NCI-H2107 (cell line): ENCODE measurements around the gene PRSS8.
"Not testable (repeated sequence)": the region's sequence is repeated elsewhere in the genome, so short reads cannot be mapped to it uniquely, and the experiment has no call there.

Experiments
- DNase-seq: peaks from one replicate; lab custom pipeline; 2025; lab: John Stamatoyannopoulos, UW

Gene PRSS8

GRCh38 chr16:31144418-31144817 lies 8.9 kb upstream of the PRSS8 start:
- not testable (repeated sequence) for DNase-seq

DNA sequence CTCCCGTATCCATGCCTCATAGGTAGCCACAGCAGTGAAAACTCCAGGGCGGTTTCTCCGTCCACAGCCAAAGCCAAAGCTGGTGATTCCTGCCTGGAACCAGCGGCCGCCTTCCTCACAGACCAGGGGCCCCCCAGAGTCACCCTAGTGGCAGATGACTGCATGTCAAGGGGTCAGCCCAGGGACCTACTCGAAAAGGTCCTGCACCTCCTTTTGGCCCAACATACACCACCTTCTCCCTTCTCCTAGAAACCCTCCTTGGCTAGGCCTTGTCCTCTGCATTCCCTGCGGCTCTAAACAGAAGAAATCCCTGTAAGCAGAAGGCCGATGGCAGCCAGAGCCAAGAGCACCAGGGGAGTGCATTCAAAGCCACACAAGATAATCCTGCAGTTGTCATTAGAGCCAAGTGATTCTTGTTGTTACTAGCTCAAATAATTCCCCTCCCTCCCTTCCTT lies 8.2 kb upstream of the PRSS8 start:
- no peak for DNase-seq

GRCh38 chr16:31143011-31143693 lies 7.6 kb upstream of the PRSS8 start:
- DNase-seq = no peak

DNA sequence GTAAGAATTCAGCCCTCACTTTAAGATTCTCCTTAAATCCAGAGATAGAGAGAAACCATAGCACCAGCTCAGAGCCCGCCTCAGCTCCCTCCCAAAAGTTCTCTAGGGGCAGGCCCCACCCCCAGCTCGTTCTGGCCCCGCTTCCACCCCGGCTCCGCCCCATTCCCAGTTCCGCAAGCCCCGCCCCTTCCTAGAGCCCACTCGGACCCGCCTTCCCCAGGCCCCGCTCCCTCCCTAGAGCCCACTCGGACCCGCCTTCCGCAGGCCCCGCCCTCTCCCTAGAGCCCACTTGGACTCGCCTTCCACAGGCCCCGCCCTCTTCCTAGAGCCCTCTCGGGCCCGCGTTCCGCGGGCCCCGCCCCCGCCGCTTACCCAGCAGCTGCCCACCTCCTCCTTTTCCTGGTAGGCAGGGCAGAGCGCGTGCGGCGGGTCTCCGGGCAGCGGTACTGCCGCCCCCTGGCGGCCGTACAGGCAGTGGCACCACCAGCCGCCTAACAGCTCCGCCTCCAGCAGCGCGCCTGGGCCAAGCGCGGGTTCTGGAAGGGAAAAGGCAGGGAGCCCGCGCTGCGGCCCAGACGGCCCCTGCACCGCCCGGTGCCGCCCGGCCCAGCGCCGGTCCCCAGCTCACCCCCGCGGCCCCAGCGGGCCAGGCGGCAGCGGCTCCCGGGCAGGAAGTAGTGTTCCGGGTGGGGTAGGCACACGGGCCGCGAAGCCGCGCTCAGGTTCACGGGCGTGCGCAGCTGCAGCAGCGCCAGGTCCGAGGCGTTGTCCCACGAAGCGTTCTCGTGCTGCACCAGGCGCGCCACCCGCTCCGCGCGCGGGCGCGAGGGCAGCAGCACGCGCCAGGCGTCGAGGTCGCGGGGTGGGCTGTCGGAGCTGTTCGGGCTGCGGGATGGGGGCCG lies 6.8 kb upstream of the PRSS8 start:
- DNase-seq = peak; percentile 95

DNA sequence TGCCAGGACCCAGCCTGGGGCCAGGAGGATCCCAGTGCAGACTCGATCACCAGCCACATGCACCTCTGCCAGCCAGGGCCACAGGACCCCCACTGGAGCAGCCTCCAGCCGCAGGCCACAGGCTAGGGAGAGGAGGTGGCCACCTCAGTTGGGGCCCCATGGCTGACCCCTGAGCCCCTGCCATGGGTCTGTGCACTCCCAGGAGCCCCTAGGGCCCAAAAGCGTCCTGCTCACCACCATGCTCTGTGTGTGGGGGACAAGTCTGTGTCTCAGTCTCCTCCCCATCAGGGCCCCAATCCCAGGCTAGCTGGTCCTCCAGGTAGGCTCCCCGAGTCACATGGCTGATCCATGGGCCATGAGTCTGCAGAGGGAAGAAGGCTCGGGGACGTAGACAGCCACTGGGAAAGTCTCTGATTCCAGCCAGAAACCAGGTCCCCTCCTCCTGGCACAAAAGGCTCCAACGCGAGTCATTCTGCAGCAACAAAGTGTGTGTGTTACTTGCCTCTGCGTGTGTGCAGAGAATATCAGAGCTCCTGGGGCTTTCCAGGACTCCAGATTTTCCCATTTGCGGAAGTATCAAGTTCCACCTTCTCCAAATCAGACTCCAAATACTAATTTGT lies 6.1 kb upstream of the PRSS8 start:
- DNase-seq = no peak

- DNase-seq = not testable (repeated sequence)
Observed at GRCh38 chr16:31141071-31141469, 5.5 kb upstream of the PRSS8 start.

DNA sequence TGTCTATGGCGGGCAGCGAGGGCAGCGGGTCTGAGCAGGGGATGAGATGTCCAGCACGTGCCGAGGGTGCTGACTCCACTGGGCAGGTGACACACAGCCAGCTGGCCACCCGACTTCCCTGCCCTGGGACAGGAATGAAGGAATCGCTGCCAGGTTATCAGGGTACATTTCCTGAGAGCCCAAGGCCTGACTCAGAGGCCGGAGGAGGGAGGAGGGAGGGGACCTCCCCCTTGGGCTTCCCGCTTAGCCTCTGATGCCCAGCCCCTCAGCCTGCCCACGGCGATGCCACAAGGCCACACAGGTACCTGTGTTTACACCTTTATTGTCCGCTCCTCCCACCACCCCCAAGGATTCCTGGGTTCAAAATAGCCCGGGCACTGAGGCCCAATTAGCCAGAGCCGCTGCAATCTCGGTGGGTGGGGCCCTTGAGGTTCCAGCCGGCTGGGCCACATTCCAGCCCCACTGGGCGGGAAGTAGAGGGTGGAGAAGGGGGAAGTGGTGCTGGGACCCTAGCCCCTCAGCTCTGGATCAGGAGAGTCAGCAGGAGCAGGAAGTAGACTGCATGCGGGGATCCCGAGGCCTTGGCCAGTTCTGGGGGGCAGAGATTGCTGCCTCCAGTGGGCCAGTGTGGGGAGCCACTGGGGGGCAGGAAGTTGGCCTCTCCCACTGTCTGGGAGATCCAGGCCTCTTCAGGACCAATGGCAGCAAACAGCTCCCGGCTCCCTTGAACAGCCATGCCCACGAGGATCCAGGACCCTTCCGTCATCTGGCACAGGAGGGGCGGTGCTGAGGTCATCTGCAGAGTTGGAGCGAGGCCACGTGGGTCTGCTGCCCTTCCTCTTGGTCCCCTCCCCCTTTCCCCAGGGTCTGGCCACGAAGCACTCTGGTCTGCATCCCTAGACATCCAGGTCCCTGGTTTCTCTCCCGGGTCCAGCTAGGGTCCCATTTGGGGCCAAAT lies 3.4 kb upstream of the PRSS8 start:
- DNase-seq = no peak

- DNase-seq = not testable (repeated sequence)
Observed at GRCh38 chr16:31136822-31137499, 1.4 kb upstream of the PRSS8 start.

DNA sequence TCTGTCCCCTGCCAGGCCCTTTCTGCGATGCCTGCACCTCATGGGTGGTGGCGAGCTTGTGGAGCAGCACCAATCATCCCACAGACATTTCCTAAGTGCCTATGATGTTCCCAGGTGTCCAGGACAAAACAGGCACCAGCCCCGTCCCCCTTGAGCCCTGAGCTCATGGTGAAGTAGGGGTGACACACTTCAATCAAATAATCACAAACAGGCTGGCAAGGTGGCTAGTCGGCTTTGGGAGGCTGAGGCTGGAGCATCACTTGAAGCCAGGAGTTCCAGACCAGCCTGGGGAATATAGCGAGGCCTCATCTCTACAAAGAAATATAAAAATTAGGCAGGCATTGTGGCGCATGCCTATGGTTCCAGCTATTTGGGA lies 748 bp upstream of the PRSS8 start:
- no peak for DNase-seq

GRCh38 chr16:31134625-31135534 lies 647 bp downstream of the PRSS8 start:
- DNase-seq = peak; percentile 16

DNA sequence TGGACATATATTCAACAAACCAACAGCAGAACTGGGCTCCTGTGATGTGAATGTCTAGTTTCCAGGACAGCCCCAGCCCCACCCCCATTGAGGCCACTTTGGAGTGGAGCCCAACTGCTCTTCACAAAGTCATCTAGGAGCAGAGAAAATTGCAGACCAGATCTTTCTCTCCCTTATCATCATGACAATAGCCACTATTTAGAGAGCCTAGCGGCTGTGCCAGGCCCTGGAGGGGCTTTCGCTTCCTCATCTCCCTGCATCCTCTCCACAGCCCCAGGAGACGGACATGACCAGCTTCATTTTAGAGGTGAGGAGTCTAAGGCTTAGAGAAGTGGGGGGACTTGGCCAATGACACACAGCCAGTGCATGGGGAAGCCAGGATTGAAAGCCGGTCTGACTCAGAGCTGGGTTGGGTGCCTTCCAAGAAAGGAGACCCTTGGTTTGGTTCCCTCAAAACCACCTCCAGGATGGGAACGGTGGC lies 1.4 kb downstream of the PRSS8 start:
- no peak for DNase-seq

DNA sequence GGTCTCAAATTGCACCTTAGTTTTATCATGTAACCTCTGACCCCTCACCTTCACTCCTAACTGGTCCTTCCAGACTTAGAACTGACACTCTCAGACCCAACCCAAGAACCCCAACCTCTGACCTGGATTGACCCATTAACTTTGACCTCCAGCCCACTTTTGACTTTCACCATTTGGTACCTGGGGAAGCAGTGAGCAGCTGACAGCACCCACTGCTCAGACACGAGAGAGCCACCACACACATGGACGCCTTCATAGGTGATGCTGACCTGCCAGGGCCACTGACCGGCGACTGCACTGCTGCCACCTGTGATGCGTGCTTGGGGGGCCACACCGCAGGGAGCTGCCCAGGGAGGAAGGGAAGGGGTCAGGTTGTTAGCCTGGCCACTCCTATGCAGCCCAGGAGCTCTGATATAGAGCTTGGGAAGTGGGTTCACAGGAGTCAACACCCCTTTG lies 2.5 kb downstream of the PRSS8 start:
- no peak for DNase-seq

DNA sequence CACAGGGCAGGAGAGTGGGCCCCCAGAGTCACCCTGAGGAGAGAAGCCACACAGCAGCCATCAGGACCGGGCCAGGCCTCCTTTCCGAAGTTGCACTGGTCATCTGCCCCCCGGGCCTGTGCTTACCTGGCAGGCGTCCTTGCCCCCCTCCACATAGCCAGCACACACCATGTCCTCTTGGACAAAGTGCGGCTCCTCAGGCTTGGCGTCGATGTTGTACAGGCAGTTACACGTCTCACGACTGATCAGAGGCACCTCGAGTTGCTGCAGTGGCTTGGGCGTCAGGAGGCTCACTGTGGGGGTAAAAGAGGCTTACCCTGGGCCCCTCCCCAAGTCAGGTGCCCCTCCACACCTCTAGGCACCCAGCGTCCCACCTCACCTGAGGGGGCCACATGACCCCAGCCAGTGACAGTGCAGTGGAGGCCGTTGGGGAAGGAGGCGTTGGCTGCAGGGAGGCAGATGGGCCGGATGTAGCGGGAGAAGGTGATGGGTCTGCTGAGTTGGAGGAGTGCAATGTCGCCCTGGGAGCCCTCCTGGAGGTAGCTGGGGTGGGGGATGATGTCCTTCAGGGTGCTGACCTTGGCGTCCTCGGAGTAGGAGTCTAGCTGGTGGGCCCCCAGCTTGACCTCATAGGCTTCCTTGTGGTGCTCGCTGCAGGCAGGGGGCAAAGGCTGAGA lies 3.1 kb downstream of the PRSS8 start:
- no peak for DNase-seq

DNA sequence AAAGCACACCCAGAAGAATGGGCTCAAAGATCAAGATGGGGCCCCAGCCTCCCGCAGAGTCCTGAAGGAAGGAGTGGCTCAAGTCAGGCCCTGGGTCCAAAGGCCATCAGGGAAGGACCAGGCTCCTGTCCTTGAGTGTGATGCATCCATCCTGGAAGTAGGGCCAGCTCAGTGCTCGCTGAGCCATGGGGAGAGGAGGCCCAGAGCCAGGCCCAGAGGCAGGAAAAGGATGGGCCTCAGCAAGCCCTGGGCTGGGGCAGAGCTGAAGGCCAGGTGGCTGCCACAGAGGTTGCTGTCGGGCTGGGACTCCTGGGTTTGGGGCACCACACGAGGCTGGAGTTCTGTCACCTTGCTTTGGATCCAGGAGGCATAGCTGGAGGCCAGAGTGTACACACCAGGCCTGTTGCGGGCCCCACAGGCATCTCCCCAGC lies 3.7 kb downstream of the PRSS8 start:
- no peak for DNase-seq

GRCh38 chr16:31131416-31131815 lies 4.1 kb downstream of the PRSS8 start:
- DNase-seq = no peak

GRCh38 chr16:31130899-31131298 lies 4.6 kb downstream of the PRSS8 start:
- DNase-seq = no peak

DNA sequence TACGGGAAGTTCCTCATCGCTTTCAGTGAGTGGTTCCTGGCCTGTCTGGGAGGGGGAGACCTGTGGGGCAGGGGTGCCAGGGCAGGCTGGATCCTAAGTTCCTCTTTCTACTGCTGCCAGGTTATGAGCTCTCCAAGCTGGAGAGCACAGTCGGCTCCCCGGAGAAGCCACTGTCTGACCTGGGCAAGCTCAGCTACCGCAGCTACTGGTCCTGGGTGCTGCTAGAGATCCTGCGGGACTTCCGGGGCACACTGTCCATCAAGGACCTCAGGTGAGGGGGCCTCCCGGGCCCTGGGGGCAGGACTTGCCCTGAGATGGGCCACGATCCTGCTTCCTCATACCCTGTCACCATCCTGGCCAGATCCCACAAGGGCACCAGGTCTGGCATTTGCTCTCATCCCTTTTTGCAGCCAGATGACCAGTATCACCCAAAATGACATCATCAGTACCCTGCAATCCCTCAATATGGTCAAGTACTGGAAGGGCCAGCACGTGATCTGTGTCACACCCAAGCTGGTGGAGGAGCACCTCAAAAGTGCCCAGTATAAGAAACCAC lies 5.1 kb downstream of the PRSS8 start:
- DNase-seq = no peak

- DNase-seq = no peak
Observed at GRCh38 chr16:31129568-31130335, 5.8 kb downstream of the PRSS8 start.
